ENCODE results near the gene APRT. TPM values are rescaled to one million over a fixed set of nuclear protein-coding genes. Genes with fewer than 3 reads are reported as not detected.

APRT gene
- total and polyA plus RNA-seq, 9 of the 15 experiments (the other 6 are each of a cell fraction or from before 2014, with no cell fraction given) = 41.7 to 409 (median 146) TPM

DNA sequence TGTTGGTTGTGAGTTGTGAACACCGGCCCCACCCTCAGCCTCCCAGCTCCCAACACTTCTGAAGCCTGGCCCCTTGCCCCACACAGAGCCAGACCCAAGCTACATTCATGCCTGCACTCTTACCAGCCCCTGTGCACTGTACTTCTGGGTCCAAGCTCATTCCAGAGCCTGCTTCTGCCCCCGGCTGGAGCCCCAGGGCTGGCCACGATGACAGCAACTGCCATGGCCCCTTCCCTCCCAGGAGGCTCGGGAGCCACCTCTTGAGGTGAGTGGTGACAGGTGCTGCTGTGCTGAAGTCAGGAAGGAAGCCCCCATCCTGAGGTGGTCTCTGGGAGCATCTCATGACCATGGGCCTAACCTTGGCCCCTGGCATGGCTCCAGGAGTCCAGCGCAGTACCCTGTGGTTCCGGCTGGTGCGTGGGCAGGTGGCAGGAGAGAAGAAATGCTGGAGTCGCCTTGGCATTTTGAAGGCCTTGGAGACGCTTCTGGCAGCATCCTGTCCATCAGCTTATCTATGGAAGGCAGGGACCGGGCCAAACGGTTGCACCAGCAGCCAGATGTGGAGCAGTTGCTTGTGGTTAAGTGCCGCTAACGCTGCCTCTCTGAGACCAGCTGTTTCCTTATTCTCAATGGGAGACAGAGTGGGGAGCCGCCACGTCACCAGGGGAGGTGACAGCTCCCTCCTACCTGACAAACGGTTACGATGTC, 12.0 kb downstream of the APRT start (continued):
- TF ChIP-seq, protein P1, sequence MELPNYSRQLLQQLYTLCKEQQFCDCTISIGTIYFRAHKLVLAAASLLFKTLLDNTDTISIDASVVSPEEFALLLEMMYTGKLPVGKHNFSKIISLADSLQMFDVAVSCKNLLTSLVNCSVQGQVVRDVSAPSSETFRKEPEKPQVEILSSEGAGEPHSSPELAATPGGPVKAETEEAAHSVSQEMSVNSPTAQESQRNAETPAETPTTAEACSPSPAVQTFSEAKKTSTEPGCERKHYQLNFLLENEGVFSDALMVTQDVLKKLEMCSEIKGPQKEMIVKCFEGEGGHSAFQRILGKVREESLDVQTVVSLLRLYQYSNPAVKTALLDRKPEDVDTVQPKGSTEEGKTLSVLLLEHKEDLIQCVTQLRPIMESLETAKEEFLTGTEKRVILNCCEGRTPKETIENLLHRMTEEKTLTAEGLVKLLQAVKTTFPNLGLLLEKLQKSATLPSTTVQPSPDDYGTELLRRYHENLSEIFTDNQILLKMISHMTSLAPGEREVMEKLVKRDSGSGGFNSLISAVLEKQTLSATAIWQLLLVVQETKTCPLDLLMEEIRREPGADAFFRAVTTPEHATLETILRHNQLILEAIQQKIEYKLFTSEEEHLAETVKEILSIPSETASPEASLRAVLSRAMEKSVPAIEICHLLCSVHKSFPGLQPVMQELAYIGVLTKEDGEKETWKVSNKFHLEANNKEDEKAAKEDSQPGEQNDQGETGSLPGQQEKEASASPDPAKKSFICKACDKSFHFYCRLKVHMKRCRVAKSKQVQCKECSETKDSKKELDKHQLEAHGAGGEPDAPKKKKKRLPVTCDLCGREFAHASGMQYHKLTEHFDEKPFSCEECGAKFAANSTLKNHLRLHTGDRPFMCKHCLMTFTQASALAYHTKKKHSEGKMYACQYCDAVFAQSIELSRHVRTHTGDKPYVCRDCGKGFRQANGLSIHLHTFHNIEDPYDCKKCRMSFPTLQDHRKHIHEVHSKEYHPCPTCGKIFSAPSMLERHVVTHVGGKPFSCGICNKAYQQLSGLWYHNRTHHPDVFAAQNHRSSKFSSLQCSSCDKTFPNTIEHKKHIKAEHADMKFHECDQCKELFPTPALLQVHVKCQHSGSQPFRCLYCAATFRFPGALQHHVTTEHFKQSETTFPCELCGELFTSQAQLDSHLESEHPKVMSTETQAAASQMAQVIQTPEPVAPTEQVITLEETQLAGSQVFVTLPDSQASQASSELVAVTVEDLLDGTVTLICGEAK (IDR thresholded peaks at IDR 0.05) = no peak
- TF ChIP-seq, protein P1 (CRISPR knock-in tag; IDR thresholded peaks at IDR 0.05) = no peak
- no peak for TF ChIP-seq PCBP2 (IDR thresholded peaks at IDR 0.05; ENCODE audit: low read depth, low read length, poor library complexity, severe bottlenecking)
- TF ChIP-seq NFRKB (IDR thresholded peaks at IDR 0.05; ENCODE audit: low read depth) = no peak
- TF ChIP-seq ZNF766 (CRISPR knock-in tag; conservative IDR thresholded peaks at IDR 0.05) = peak; percentile 73
- no peak for TF ChIP-seq BMI1 (IDR thresholded peaks at IDR 0.05; ENCODE audit: low read length)
- TF ChIP-seq ELF1 (tag; IDR thresholded peaks at IDR 0.05) = no peak
- TF ChIP-seq FOXA3 (CRISPR knock-in tag; conservative IDR thresholded peaks at IDR 0.05 in 1 of 2, IDR thresholded peaks at IDR 0.05 in 1 of 2) = peak in 1 of 2 experiments; percentile 64; a peak in 1 of 4 replicates
- TF ChIP-seq, protein P2, sequence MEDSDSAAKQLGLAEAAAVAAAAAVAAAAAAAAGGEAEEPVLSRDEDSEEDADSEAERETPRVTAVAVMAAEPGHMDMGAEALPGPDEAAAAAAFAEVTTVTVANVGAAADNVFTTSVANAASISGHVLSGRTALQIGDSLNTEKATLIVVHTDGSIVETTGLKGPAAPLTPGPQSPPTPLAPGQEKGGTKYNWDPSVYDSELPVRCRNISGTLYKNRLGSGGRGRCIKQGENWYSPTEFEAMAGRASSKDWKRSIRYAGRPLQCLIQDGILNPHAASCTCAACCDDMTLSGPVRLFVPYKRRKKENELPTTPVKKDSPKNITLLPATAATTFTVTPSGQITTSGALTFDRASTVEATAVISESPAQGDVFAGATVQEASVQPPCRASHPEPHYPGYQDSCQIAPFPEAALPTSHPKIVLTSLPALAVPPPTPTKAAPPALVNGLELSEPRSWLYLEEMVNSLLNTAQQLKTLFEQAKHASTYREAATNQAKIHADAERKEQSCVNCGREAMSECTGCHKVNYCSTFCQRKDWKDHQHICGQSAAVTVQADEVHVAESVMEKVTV (CRISPR knock-in tag; IDR thresholded peaks at IDR 0.05) = no peak
- TF ChIP-seq MEF2D (tag; conservative IDR thresholded peaks at IDR 0.05; ENCODE audit: low read depth) = no peak
- no peak for TF ChIP-seq NR2F6 (CRISPR knock-in tag; IDR thresholded peaks at IDR 0.05)
- TF ChIP-seq SMARCB1 (IDR thresholded peaks at IDR 0.05; ENCODE audit: insufficient read length, low read depth) = no peak
- TF ChIP-seq TFAM (CRISPR knock-in tag; conservative IDR thresholded peaks at IDR 0.05) = no peak
- 0 out of 2 replicates have a peak, but pooled peaks have one; percentile 74 for TF ChIP-seq ERF (CRISPR knock-in tag; IDR thresholded peaks at IDR 0.05)
